ENCODE results near the gene CHD1L. TPM values are rescaled to one million over a fixed set of nuclear protein-coding genes. Genes with fewer than 3 reads are reported as not detected.

Gene CHD1L
- total and polyA plus RNA-seq, 4 donors = 14.1 to 23.8 (median 21.1) TPM

GRCh38 chr1:147287133-147287865 lies 44.8 kb downstream of the CHD1L start:
- H3K27ac ChIP-seq (ENCODE audit: low read depth in 1 of 2, low read length in 2 of 2) = peak overlapping the region in 1 of 2 donors; percentile 27
- WGBS = 65% methylated on average over 8 of the region's 8 CpGs
- peaks cover 0 to 12% (median 6%) of the 10 kb centered on the region in 4 donors for H3K4me1 ChIP-seq (ENCODE audit: control insufficient read depth in 4 of 4, insufficient read depth in 4 of 4, low read length in 3 of 4)
- H3K9me3 ChIP-seq (ENCODE audit: control insufficient read depth in 4 of 4, low read length in 3 of 4) = no peaks in the 10 kb centered on the region
- no peak overlapping the region for H3K4me3 ChIP-seq (ENCODE audit: low read depth in 1 of 3, low read length in 3 of 3)
- no peak for DNase-seq (ENCODE audit: low spot score)
- no peak overlapping the region for H3K9ac ChIP-seq (ENCODE audit: low read depth in 1 of 2, low read length in 2 of 2)
- peak; percentile 36 for TF ChIP-seq SP1 (IDR thresholded peaks at IDR 0.05)
- TF ChIP-seq RAD21 (IDR thresholded peaks at IDR 0.05) = peak in 1 of 2 donors; percentile 47
- TF ChIP-seq HNF4A (conservative IDR thresholded peaks at IDR 0.05) = peak; percentile 40 to 54
- no peak for TF ChIP-seq TAF1 (conservative IDR thresholded peaks at IDR 0.05)
- TF ChIP-seq MAX (IDR thresholded peaks at IDR 0.05) = no peak
- no peak for TF ChIP-seq FOXA1 (IDR thresholded peaks at IDR 0.05)
- TF ChIP-seq ATF3 (IDR thresholded peaks at IDR 0.05) = peak; percentile 39
- no peak for TF ChIP-seq JUND (IDR thresholded peaks at IDR 0.05)
- TF ChIP-seq NR2F2 (IDR thresholded peaks at IDR 0.05) = peak; percentile 8
- peak; percentile 14 for TF ChIP-seq YY1 (IDR thresholded peaks at IDR 0.05)
- no peak for TF ChIP-seq CTCF (IDR thresholded peaks at IDR 0.05; ENCODE audit: low read depth, low read length, missing input control)
- TF ChIP-seq EGR1 (IDR thresholded peaks at IDR 0.05; ENCODE audit: low read depth in 2 of 2) = no peak
- peak; percentile 29 to 39 for TF ChIP-seq RXRA (IDR thresholded peaks at IDR 0.05)
- TF ChIP-seq REST (IDR thresholded peaks at IDR 0.05) = no peak
- peak; percentile 28 for TF ChIP-seq FOXA2 (IDR thresholded peaks at IDR 0.05)
- TF ChIP-seq HNF4G (IDR thresholded peaks at IDR 0.05) = no peak
- TF ChIP-seq GABPA (IDR thresholded peaks at IDR 0.05 in 1 of 2, conservative IDR thresholded peaks at IDR 0.05 in 1 of 2) = no peak
- no peak for TF ChIP-seq ZBTB33 (IDR thresholded peaks at IDR 0.05)
- no peaks in the 10 kb centered on the region for H3K27me3 ChIP-seq (ENCODE audit: control insufficient read depth in 4 of 4, insufficient read depth in 4 of 4, low read length in 3 of 4)
- peaks cover 16 to 81% (median 32%) of the 10 kb centered on the region in 4 donors for H3K36me3 ChIP-seq (ENCODE audit: control insufficient read depth in 4 of 4, insufficient read depth in 3 of 4, low read depth in 1 of 4, low read length in 3 of 4)

Measured in liver (tissue), 9 donors.